Retinal pigment epithelial cell (primary cell): ENCODE measurements around the gene DDX52.

Experiments used
- DNase-seq: peaks from one replicate; pipeline ENCODE4 v3.0.0-alpha.2; 2010; ENCODE audit warnings: low read depth
- H3K4me3 ChIP-seq: 2 replicates; pipeline ENCODE4 v1.5.1; 2011; ENCODE audit warnings: mild to moderate bottlenecking, low read length, control low read depth, moderate library complexity
- CTCF ChIP-seq: conservative IDR thresholded peaks from 2 replicates; pipeline ENCODE4 v1.5.1; 2011; ENCODE audit warnings: low read depth, low read length, control low read depth, inconsistent platforms

Gene DDX52

GRCh38 chr17:37676115-37676925 lies 33.1 kb upstream of the DDX52 start:
- TF ChIP-seq CTCF = no peak
- no peak overlapping the region for H3K4me3 ChIP-seq
- no peak for DNase-seq

GRCh38 chr17:37674511-37674910 lies 31.3 kb upstream of the DDX52 start:
- no peak overlapping the region for H3K4me3 ChIP-seq
- DNase-seq = no peak
- TF ChIP-seq CTCF = no peak

GRCh38 chr17:37673386-37673785 lies 30.1 kb upstream of the DDX52 start:
- no peak for DNase-seq

GRCh38 chr17:37672548-37673078 lies 29.4 kb upstream of the DDX52 start:
- H3K4me3 ChIP-seq = no peak overlapping the region
- DNase-seq = no peak
- TF ChIP-seq CTCF = no peak

More at GRCh38 chr17:37673386-37673785, 30.1 kb upstream of the DDX52 start:
- no peak overlapping the region for H3K4me3 ChIP-seq
- no peak for TF ChIP-seq CTCF

- no peak for DNase-seq
- no peak overlapping the region for H3K4me3 ChIP-seq
- no peak for TF ChIP-seq CTCF
Measured at GRCh38 chr17:37671824-37672547, 28.7 kb upstream of the DDX52 start.

GRCh38 chr17:37671028-37671823 lies 28.0 kb upstream of the DDX52 start:
- no peak for DNase-seq

More at GRCh38 chr17:37671028-37671823, 28.0 kb upstream of the DDX52 start:
- no peak for TF ChIP-seq CTCF
- H3K4me3 ChIP-seq = no peak overlapping the region
